ENCODE results near the gene NPLOC4.
A peak's percentile ranks its signal among the peaks of the same experiment; 100 is the strongest.

- TF ChIP-seq POLR2A (IDR thresholded peaks at IDR 0.05; ENCODE audit: low read depth, low read length) (peak; percentile 21; the same call in 1 of the 2 replicates), POLR2AphosphoS5 (IDR thresholded peaks at IDR 0.05; ENCODE audit: low read depth, low read length) (no peak), TAF1 (IDR thresholded peaks at IDR 0.05; ENCODE audit: borderline replicate concordance, low read depth, low read length) (no peak)
Observed at GRCh38 chr17:81508639-81509206, 128.2 kb downstream of the NPLOC4 start.
